Measurements from ENCODE around the gene IL17RE.

- no peak for TF ChIP-seq CTCF (IDR thresholded peaks at IDR 0.05 in 2 of 3, conservative IDR thresholded peaks at IDR 0.05 in 1 of 3; ENCODE audit: insufficient read depth in 2 of 3, low read depth in 1 of 3, low read length in 3 of 3)
- TF ChIP-seq JUND (IDR thresholded peaks at IDR 0.05; ENCODE audit: borderline replicate concordance, low read depth, low read length): no peak
- no peak for TF ChIP-seq JUND (tag; IDR thresholded peaks at IDR 0.05; ENCODE audit: borderline replicate concordance, low read depth, low read length)
- no peak for TF ChIP-seq NBN (IDR thresholded peaks at IDR 0.05; ENCODE audit: low read depth)
Measured at GRCh38 chr3:9906480-9906879, 3.8 kb downstream of the IL17RE start.

Data from K562 (cell line).